Type B pancreatic cell (in vitro differentiated cells): ENCODE results near the gene C1QL1. TPM values are rescaled to one million over a fixed set of nuclear protein-coding genes. Genes with fewer than 3 reads are reported as not detected.

Source experiments
- DNase-seq: peaks from one replicate; pipeline ENCODE4 v3.0.0; 2021; ENCODE audit warnings: mixed read lengths; ENCODE audit not compliant: unreplicated experiment; ENCODE audit errors: extremely low spot score
- H3K27ac Mint-ChIP-seq: 2 replicates; pipeline ENCODE4 v1.8.0; 2021; ENCODE audit warnings: mild to moderate bottlenecking, mixed read lengths
- H3K27me3 Mint-ChIP-seq: 2 replicates; pipeline ENCODE4 v1.8.0; 2021; ENCODE audit warnings: mixed read lengths
- H3K36me3 Mint-ChIP-seq: 2 replicates; pipeline ENCODE4 v1.8.0; 2021; ENCODE audit warnings: mixed read lengths
- H3K4me1 Mint-ChIP-seq: one replicate; pipeline ENCODE4 v1.8.0; 2021; ENCODE audit warnings: mixed read lengths; ENCODE audit not compliant: unreplicated experiment
- H3K4me3 Mint-ChIP-seq: 2 replicates; pipeline ENCODE4 v1.8.0; 2021; ENCODE audit warnings: mild to moderate bottlenecking, mixed read lengths
- H3K9me3 Mint-ChIP-seq: 2 replicates; pipeline ENCODE4 v1.8.0; 2021; ENCODE audit warnings: mixed read lengths
- long read RNA-seq: library from polyadenylated mRNA; unstranded; transcript quantifications from one replicate; pipeline ENCODE4 v2.0.0, GENCODE V29; 2020
- total RNA-seq: library from RNA; stranded (reverse); gene quantifications from 2 replicates; pipeline ENCODE4 v1.2.1, GENCODE V29; 2021; ENCODE audit warnings: low replicate concordance
- TF ChIP-seq, protein P1 (sequence below): fragments of 200-600 bp; sonication (generic); conservative IDR thresholded peaks from 2 replicates; pipeline ENCODE4 v1.5.0; 2021; ENCODE audit warnings: antibody characterized with exemption, mild to moderate bottlenecking

The C1QL1 gene
- total RNA-seq = 15.6 and 76.5 TPM in 2 replicates
- long read RNA-seq = 0 reads

DNA sequence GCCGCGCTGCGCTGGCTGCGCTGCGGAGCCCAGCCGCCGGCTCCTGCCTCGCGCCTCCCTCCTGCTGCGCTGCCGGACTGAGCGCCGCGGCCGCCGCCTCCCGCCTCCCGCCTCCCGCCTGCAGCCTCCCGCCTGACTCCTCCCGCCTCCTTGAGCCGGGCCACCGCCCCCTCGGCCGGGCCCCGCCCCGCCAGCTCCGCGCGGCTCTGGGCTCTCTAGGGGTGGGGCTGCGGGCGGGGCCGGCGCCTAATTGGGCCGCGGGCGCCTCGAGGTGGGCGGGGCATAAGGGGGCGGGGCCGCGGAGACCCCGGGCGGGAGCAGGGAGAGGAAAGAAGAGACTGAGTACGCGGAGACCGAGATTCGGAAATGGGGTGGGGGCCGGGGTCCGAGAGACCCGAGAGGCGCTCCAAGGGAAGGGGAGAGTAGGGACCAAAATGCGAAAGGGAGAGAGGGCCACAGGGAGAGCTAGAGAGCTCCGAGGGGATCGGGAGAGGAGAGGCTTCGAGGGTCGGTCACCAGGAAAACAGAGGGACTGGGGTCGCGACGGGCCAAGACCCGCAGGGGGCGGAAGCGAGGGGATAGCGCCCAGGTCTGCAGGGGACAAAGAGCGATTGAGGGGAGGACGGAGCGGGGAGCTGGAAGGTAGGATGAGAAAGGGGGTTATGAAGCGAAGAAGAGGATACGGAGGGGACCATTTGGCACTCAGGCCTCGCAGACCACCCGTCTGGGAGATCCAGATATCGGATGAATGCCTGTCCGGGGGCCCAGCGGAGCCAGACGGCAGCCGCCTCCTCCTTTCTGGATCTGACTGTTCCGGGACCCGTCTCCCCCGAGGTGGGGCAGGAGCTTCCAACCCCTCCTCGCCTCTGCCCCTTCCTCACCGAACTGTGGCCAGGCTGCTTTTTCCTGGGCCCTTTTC is at the start of gene C1QL1:
C1QL1 (minus strand) TSS at position 79 of the 919 bp plus-strand sequence. CDS start 255 bp downstream, outside the sequence.
- H3K27me3 Mint-ChIP-seq = peaks cover 87% of the 10 kb centered on the region
- DNase-seq = peak; percentile 91
- H3K36me3 Mint-ChIP-seq = no peaks in the 10 kb centered on the region
- TF ChIP-seq, protein P1, sequence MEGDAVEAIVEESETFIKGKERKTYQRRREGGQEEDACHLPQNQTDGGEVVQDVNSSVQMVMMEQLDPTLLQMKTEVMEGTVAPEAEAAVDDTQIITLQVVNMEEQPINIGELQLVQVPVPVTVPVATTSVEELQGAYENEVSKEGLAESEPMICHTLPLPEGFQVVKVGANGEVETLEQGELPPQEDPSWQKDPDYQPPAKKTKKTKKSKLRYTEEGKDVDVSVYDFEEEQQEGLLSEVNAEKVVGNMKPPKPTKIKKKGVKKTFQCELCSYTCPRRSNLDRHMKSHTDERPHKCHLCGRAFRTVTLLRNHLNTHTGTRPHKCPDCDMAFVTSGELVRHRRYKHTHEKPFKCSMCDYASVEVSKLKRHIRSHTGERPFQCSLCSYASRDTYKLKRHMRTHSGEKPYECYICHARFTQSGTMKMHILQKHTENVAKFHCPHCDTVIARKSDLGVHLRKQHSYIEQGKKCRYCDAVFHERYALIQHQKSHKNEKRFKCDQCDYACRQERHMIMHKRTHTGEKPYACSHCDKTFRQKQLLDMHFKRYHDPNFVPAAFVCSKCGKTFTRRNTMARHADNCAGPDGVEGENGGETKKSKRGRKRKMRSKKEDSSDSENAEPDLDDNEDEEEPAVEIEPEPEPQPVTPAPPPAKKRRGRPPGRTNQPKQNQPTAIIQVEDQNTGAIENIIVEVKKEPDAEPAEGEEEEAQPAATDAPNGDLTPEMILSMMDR = peak; percentile 70
- H3K27ac Mint-ChIP-seq = peak within 1 kb of the TSS; percentile 36
- H3K4me1 Mint-ChIP-seq = peaks cover 5% of the 10 kb centered on the region
- H3K4me3 Mint-ChIP-seq = peak within 1 kb of the TSS; percentile 88
- no peaks in the 10 kb centered on the region for H3K9me3 Mint-ChIP-seq

DNA sequence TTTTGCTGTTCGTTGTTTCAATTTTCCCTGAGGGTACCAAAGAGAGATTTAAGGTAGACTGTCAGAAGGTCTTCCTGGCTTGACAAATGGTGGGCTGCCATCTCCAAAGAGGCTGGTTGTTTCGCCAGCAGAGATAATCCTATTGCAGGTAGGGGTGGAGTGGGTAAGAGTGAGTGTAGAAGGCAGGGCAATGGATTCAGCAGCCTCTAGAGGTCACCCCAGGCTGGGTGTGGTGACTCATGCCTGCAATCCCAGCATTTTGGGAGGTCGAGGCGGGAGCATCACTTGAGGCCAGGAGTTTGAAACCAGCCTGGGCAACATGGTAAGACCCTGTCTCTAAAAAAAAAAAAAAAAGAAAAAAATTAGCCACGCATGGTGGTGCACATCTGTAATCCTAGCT is 48.7 kb upstream of the C1QL1 start:
- no peak overlapping the region for H3K27ac Mint-ChIP-seq
- TF ChIP-seq, protein P1 = peak; percentile 30
- H3K36me3 Mint-ChIP-seq = no peaks in the 10 kb centered on the region

DNA sequence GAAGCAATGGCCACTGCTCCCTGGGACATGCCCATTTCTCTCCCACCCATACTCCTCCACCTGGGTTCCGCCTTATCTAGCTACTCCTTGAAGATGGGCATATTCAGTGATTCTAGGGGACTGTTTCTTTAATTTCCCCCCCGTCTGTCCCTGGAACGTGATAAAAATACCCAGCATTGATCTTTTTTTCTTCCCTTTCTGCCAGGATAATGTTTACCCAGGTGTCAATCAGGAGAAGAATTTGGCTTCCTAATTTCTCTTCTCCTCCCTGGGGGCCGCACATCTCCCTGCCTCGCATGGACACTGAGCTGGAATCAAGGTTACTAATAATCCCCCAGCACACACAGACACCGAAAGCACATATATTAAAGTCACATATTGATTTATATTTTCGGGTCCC is 48.1 kb upstream of the C1QL1 start:
- Mint-ChIP-seq H3K36me3 (no peaks in the 10 kb centered on the region), H3K27ac (no peak overlapping the region), H3K4me1 (peaks cover 42% of the 10 kb centered on the region), H3K9me3 (no peaks in the 10 kb centered on the region), H3K4me3 (no peak overlapping the region), H3K27me3 (peaks cover 28% of the 10 kb centered on the region)
- TF ChIP-seq, protein P1 = no peak
- no peak for DNase-seq

More for the DNA sequence above, 48.7 kb upstream of the C1QL1 start:
- peaks cover 32% of the 10 kb centered on the region for H3K27me3 Mint-ChIP-seq
- no peaks in the 10 kb centered on the region for H3K9me3 Mint-ChIP-seq
- H3K4me1 Mint-ChIP-seq = peaks cover 46% of the 10 kb centered on the region
- DNase-seq = no peak
- H3K4me3 Mint-ChIP-seq = peak overlapping the region; percentile 9

DNA sequence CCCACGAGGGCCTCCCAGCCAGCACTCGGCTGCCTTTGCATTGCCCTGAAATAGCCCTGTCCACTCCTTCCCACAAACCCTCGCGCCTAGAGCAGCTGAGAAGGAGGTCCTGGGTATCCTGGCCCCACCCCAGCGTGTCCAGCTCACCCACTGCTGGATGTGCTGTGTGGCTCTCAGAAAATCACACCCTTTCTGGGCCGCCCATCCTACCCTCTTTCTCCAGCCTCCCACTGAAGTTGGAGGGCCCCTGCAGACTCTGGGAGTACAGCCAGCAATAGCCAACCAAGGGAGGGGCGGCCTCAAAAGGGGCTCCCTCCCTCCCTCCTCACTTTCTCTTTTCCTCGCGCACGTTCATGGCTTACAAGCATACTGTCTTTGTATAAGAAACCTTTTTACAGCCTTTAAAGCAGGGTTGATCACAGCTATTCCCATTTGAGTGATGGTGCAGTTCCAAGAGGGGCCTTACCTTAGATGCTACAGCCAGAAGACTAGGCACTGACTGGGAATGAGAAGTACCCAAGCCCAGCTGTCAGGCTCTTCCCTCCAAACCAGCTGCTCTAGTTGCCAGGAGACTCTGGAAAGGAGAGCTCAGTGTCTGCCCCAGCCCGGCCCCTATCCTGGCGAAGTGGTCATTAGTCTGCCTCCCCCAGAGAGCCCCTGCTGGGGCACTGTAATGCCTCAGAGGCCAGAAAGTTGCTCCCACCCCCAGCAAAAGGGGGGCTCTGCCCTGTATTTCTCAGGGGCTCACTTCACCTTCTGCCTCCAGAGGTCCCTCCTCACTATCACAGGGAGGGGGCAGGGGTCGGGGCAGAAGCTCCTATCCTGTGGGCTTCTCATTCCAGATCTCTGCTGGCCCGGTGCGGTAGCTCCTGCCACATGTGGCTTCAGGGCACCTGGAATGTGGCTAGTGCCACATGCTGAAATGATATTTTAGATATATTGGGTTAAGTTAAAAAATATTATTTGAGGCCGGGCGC is 45.2 kb upstream of the C1QL1 start:
- TF ChIP-seq, protein P1 = no peak
- no peak for DNase-seq
- Mint-ChIP-seq H3K9me3 (no peaks in the 10 kb centered on the region), H3K4me3 (no peak overlapping the region), H3K4me1 (peaks cover 35% of the 10 kb centered on the region), H3K36me3 (no peaks in the 10 kb centered on the region), H3K27ac (peak overlapping the region; percentile 48), H3K27me3 (peaks cover 8% of the 10 kb centered on the region)

DNA sequence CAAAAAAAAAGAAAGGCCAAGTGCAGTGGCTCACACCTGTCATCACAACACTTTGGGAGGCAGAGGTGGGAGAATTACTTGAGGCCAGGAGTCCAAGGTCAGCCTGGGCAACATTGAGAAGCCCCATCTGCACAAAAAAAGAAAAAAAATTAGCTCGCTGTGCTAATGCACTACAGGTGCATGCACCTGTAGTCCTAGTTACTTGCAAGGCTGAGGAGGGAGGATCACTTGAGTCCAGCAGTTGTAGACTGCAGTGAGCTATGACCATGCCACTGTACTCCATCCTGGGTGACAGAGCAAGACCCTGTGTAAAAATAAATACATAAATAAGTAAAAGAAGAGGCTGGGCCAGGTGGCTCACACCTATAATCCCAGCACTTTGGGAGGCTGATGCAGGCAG is 43.7 kb upstream of the C1QL1 start:
- TF ChIP-seq, protein P1 = no peak
- Mint-ChIP-seq H3K4me1 (peaks cover 42% of the 10 kb centered on the region), H3K27me3 (peaks cover 11% of the 10 kb centered on the region), H3K36me3 (no peaks in the 10 kb centered on the region), H3K27ac (no peak overlapping the region), H3K9me3 (no peaks in the 10 kb centered on the region), H3K4me3 (no peak overlapping the region)
- no peak for DNase-seq
